ENCODE measurements around the gene IFT122.

Gene IFT122

DNA sequence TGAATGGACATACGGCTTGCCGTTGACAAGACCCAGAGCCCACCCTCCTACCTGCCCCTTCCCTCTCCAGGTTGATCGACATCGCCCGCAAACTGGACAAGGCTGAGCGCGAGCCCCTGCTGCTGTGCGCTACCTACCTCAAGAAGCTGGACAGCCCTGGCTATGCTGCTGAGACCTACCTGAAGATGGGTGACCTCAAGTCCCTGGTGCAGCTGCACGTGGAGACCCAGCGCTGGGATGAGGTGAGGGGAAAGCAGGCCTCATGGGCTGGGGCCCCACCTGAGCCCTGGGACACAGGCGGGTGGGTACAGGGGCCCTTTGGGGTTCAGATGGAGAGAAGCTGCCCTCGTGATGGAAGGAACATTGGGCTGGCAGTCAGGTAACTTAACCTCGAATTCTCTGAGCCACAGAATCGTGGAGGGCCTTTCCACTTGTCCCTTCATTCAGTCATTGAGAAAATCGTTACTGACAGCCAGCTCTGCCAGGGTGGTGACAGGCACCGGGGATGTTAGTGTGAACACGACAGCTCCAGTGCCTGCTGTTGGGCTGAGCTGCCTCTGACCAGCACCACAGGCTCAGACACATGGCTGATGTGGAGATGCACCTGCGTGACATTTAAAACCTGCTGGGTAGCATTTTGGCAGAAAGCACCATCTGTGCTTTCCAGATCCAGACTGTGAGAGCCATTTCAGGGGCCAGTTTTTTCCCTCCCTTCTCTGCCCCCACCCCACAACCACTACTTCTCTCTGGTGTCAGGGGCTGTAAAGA, 62.8 kb downstream of the IFT122 start:
- POLR2A ChIA-PET, result no interaction called here
- TF ChIP-seq, protein P1, sequence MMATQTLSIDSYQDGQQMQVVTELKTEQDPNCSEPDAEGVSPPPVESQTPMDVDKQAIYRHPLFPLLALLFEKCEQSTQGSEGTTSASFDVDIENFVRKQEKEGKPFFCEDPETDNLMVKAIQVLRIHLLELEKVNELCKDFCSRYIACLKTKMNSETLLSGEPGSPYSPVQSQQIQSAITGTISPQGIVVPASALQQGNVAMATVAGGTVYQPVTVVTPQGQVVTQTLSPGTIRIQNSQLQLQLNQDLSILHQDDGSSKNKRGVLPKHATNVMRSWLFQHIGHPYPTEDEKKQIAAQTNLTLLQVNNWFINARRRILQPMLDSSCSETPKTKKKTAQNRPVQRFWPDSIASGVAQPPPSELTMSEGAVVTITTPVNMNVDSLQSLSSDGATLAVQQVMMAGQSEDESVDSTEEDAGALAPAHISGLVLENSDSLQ (IDR thresholded peaks at IDR 0.05), result no peak
- TF ChIP-seq LEF1 (IDR thresholded peaks at IDR 0.05; ENCODE audit: borderline replicate concordance) (no peak), FOXA1 (IDR thresholded peaks at IDR 0.05) (no peak), FOXM1 (IDR thresholded peaks at IDR 0.05; ENCODE audit: borderline replicate concordance) (no peak), ELF4 (IDR thresholded peaks at IDR 0.05) (no peak), SUZ12 (IDR thresholded peaks at IDR 0.05) (no peak), HDGF (IDR thresholded peaks at IDR 0.05; ENCODE audit: borderline replicate concordance) (no peak), SP1 (IDR thresholded peaks at IDR 0.05) (no peak), ARNT (IDR thresholded peaks at IDR 0.05) (no peak), NFRKB (IDR thresholded peaks at IDR 0.05) (no peak), L3MBTL2 (conservative IDR thresholded peaks at IDR 0.05) (no peak), ZNF384 (IDR thresholded peaks at IDR 0.05) (no peak), TARDBP (IDR thresholded peaks at IDR 0.05) (no peak)
- DNase-seq (ENCODE audit: extremely low spot score), result no peak
- CTCF ChIA-PET, result no interaction called here

DNA sequence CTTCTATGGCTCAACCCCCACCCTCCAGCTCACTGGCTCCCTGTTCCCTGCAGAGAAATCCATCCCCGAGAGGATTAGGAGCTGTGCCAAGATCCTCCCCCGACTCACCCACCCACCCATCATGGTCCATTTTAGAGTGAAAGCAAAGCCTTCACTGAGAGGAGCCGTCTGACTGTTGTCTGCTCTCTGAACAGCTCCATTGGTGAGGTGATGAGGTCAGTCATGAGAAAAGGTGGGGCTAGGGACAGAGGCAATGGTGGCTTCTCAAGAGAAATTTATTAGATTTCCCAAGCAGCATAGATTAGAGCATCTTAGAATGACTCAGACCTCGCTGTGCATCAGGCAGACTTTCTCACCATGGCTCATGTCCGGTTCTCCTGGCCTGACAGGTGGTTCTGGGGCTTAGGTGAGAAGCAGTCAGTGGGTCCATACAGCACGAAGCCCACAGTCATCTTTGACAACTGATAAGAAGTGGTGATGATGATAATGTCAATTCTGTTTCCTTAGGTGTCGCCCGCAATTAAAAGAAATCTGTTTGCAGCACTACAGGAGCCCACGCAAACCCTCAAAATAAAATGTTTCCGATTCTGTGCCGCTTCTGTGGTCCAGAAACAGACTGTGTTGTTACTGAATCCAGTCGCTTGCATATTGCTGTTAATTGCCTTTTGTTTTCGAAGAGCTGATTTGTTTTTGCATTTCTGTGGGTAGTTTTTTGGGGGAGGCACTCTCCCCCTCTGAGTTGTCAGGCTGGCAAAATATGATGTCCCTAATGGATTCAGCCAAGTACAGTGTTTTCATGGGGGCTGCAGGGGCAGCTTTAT, 63.7 kb downstream of the IFT122 start:
- CTCF ChIA-PET, result no interaction called here
- POLR2A ChIA-PET, result no interaction called here
- TF ChIP-seq ELF4 (IDR thresholded peaks at IDR 0.05) (no peak), FOXM1 (IDR thresholded peaks at IDR 0.05; ENCODE audit: borderline replicate concordance) (no peak), BHLHE40 (IDR thresholded peaks at IDR 0.05; ENCODE audit: borderline replicate concordance) (no peak), TARDBP (IDR thresholded peaks at IDR 0.05) (no peak), FOXA1 (IDR thresholded peaks at IDR 0.05) (no peak), ZNF384 (IDR thresholded peaks at IDR 0.05) (no peak), CTBP1 (IDR thresholded peaks at IDR 0.05; ENCODE audit: borderline replicate concordance) (no peak), HDGF (IDR thresholded peaks at IDR 0.05; ENCODE audit: borderline replicate concordance) (no peak)
- TF ChIP-seq, protein P1 (IDR thresholded peaks at IDR 0.05), result no peak
- DNase-seq (ENCODE audit: extremely low spot score), result no peak

DNA sequence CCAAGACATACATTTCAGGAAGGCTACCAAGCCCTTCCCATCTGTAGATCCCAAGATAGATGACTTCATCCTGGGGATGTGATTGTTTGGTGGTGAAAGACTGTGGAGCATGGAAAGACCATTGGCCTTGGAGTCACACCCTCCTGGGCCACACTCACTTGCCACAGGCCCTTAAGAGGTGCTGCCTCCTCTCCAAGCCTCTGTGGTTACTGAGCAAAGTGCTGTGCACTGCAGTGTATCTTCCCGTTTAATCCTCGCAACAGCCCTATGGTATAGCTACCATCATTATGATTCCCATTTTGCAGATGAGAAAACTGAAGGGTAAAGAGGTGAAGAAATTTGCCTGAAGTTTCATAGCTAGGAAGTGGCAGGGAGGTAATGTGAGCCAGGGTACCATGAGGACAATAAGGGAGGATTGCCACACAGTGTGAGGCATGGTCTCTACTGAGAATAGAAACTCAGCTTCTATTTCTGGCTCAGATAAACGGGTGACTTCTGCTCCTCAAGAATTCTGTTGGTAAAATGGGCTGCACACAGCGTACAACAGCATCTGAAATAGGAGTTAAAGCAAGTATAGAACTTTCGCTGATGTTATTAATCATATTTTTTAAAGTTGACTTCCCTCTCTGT, 64.6 kb downstream of the IFT122 start:
- TF ChIP-seq NFRKB (IDR thresholded peaks at IDR 0.05) (no peak), CTBP1 (IDR thresholded peaks at IDR 0.05; ENCODE audit: borderline replicate concordance) (no peak), FOXK2 (IDR thresholded peaks at IDR 0.05) (no peak), SP1 (IDR thresholded peaks at IDR 0.05) (no peak), ARNT (IDR thresholded peaks at IDR 0.05) (no peak), L3MBTL2 (conservative IDR thresholded peaks at IDR 0.05) (no peak), LEF1 (IDR thresholded peaks at IDR 0.05; ENCODE audit: borderline replicate concordance) (no peak), SUZ12 (IDR thresholded peaks at IDR 0.05) (no peak), BHLHE40 (IDR thresholded peaks at IDR 0.05; ENCODE audit: borderline replicate concordance) (no peak), ELF4 (IDR thresholded peaks at IDR 0.05) (no peak), ZNF384 (IDR thresholded peaks at IDR 0.05) (no peak), FOXA1 (IDR thresholded peaks at IDR 0.05) (no peak), FOXM1 (IDR thresholded peaks at IDR 0.05; ENCODE audit: borderline replicate concordance) (no peak), TARDBP (IDR thresholded peaks at IDR 0.05) (no peak), HDGF (IDR thresholded peaks at IDR 0.05; ENCODE audit: borderline replicate concordance) (no peak)
- TF ChIP-seq, protein P1 (IDR thresholded peaks at IDR 0.05), result no peak
- DNase-seq (ENCODE audit: extremely low spot score), result no peak
- POLR2A ChIA-PET, result no interaction called here
- CTCF ChIA-PET, result no interaction called here

DNA sequence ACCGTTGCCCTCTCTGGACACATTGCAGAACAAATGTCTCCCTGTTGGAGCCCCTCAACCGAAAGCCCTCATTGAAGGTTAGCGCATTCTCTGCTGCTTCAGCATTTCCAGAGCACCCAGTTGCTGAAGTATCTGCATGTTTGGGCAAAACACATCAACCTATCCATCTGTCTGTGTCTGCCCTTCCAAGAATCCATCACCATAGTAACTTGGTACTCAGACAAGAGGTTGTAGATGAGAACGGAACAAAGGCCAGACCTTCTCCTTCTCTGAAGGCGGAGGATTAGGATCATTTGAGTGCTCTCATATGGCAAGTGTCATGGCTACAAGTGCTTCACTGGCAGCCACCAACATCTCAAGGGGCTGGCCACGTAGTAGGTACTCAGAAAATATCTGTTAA, 65.3 kb downstream of the IFT122 start:
- DNase-seq (ENCODE audit: extremely low spot score), result no peak

More for the DNA sequence above, 65.3 kb downstream of the IFT122 start:
- CTCF ChIA-PET, result no interaction called here
- TF ChIP-seq SP1 (IDR thresholded peaks at IDR 0.05) (no peak), NFRKB (IDR thresholded peaks at IDR 0.05) (no peak), BHLHE40 (IDR thresholded peaks at IDR 0.05; ENCODE audit: borderline replicate concordance) (no peak), ELF4 (IDR thresholded peaks at IDR 0.05) (no peak), SUZ12 (IDR thresholded peaks at IDR 0.05) (no peak), FOXM1 (IDR thresholded peaks at IDR 0.05; ENCODE audit: borderline replicate concordance) (no peak), HDGF (IDR thresholded peaks at IDR 0.05; ENCODE audit: borderline replicate concordance) (no peak), TARDBP (IDR thresholded peaks at IDR 0.05) (no peak), ARNT (IDR thresholded peaks at IDR 0.05) (no peak), FOXA1 (IDR thresholded peaks at IDR 0.05) (no peak), CTBP1 (IDR thresholded peaks at IDR 0.05; ENCODE audit: borderline replicate concordance) (no peak), L3MBTL2 (conservative IDR thresholded peaks at IDR 0.05) (no peak), FOXK2 (IDR thresholded peaks at IDR 0.05) (no peak)
- TF ChIP-seq, protein P1 (IDR thresholded peaks at IDR 0.05), result no peak
- POLR2A ChIA-PET, result no interaction called here

All from HEK293T (cell line).